Measurements from ENCODE around the gene PPP1R13B.
A peak's percentile ranks its signal among the peaks of the same experiment; 100 is the strongest.
"Not testable (repeated sequence)": the region's sequence is repeated elsewhere in the genome, so short reads cannot be mapped to it uniquely, and the experiment has no call there.

The PPP1R13B gene

DNA sequence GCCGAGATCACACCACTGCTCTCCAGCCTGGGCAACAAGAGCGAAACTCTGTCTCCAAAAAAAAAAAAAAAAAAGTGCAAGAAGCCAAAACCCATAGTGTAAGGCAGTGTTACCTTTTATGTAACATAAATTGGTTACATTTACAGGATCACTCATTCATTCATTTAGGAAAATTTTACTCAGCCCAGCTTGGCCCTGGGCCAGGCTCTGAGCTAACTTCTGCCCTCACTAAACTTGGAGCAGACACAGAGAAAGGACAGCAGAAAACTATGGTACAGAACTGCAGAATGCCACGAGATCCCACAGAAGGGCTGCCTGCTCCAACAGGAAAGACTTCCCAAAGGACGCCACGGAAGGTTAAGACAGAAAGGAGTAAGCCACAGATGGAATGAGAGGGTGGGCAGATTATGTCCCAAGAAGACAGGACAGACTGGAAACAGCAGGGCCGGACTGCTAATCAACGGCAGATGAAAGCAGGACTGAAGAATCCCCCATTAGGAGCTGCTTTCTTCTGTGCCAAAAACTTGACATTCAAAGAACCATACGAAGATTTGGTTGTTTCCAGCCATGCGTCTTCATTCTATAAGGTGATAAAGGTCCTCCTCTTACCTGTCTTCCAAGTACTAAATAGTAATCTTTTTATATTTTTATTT is 18.9 kb downstream of the PPP1R13B start:
- DNase-seq: no peak

DNA sequence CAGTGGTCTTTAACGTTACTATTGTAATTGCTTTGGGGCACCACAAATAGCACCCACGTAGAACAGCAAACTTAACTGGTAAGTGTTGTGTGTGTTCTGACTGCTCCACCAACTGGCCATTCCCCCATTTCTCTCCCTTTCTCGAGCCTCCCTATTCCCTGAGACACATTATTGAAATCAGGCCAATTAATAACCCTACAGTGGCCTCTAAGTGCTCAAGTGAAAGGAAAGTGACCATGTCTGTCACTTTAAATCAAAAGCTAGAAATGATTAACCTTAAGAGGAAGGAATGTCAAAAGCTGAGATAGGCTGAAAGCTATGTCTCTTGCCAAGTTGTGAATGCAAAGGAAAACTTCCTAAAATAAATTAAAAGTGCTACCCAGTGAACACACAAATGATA is 22.3 kb downstream of the PPP1R13B start:
- DNase-seq: no peak

DNA sequence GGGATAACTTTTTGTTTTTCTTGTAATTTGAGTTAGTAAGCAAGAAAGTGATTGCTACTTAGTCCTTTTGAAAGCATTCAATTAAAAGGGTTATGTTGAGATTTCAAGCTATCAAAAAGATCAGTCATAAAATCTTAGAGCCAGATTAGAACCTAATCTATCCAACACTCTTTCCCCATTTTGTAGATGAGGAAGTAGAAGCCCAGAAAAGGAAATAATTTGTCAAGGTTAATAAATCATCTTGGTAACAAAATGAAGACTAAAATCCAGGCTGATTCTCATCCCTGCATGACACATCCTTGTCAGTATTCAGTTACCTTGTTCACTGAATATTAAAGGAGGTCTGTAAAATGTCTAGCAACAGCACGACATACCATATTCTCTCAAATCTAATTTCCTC is 26.5 kb downstream of the PPP1R13B start:
- no peak for DNase-seq

DNA sequence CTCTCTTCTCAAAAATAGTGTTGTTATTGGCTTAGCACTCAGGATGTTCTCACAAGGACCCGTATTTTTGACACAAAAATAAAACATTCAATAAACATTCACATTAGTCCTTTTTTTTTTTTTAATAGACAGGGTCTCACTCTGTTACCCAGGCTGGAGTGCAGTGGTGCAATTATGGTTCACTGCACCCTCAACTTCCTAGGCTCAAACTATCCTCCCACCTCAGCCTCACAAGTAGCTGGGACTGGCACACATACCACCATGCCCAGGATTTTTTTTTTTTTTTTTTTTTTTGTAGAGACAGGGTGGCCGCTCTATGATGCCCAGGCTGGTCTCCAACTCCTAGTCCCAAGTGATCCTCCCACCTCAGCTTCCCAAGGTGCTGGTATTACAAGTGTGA is 27.0 kb downstream of the PPP1R13B start:
- no peak for DNase-seq

DNA sequence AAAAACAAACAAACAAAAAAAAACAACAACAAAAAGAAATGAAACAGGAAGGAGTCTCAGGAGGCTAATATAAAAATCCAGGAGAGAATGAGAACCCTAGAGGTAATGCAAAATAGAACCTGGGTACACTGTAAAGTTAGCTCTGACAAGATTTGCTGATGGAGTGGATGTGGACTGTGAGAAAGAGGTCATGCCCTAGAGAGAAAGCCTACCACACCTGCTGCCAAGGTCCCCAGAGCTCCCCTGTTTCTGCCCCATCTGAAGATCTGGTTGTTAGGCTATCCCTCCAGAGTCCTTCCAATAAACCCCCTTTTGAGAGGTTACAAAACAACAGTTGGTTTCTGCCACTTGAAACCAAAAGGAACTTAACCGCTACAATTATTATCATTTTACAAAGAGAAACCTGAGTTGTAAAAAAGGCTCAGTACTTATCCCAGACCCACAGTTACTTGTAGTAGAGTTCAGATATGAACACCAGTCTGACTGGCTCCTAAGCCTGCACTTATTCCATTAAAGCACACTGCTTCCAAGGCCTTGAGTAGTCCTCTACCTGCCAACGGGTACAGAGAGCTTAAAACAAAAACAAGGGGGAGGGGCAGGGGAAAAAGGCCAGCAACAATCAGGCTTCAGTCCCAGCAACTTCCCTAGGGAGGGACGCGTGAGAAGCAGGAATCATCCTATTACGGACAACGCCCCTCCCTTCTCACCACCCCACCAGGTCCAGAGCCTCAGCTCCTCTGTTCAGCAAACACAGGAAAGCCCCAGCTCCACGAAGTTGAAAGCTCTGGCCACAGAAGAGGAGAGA is 27.7 kb downstream of the PPP1R13B start:
- no peak for DNase-seq

DNA sequence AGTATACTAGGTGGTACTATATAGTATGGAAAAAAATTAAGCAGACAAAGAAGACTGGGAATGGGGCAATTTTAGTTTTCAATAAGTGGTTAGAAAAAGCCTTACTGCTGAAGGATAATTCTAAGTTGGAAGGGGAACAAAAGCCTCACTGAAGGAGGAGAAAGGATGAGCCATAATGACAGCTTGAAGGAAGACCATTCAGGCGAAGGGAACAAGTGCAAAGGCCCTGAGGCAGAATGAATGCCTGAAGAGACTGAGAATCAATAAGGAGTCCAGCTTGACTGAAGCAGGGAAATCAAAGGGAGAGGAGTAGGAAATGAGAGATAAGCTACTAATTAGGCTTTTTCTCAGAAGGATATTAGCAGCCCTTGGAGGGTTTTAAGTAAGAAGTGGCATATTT is 28.5 kb downstream of the PPP1R13B start:
- no peak for DNase-seq

DNA sequence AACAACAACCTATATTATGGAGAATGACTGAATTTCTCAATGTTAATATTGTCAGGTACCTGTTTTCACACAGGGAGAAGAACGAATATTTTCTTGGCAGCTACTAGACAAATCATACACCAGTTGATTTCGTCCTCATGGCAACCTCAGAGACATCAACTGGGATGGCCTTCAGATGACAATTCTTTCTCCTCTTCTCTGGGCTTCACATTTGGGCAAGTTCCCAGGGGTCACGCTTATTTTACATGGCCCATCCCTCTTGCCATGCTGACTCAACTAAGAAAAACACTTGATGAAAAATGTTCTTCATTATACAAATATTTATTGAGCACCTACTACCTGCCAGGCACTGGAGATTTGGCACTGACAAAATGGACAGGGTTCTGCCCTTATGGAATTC is 29.0 kb downstream of the PPP1R13B start:
- no peak for DNase-seq

DNA sequence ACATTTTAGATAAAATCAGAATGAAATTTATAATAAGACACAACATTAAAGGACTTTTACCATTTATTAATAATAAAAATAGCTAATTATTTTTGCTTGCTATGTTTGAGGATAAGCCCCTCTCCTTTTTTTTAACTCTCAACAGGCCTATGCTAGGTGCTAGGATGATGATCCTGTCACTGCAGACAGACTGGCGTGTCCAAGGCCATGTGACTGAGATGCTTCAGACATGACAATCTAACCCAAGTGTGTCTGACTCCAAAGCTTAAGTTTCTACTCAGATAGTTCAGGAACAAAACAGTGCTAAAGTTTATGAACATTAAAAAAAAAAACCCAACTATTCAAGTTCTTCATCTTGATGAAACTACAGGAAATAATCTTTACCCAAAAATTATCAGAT is 29.8 kb downstream of the PPP1R13B start:
- DNase-seq: no peak

DNA sequence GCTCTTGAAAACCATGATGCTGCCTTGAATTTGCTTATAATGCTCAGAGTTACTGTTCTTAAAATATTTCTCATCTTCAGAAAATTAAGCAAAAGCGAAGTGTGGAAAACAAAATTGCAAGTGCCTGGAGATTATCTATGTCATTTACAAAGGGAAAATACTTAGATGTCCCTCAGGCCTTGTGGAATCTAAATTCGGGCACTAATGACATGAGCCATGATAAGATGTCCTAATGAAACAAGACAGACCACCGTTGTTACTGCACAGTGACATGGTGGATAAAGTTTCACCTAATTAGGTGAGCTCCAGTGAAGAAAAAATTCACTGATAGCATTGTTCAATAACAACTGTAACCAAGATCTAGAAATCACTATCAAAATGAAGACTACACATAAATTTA is 30.4 kb downstream of the PPP1R13B start:
- no peak for DNase-seq

DNA sequence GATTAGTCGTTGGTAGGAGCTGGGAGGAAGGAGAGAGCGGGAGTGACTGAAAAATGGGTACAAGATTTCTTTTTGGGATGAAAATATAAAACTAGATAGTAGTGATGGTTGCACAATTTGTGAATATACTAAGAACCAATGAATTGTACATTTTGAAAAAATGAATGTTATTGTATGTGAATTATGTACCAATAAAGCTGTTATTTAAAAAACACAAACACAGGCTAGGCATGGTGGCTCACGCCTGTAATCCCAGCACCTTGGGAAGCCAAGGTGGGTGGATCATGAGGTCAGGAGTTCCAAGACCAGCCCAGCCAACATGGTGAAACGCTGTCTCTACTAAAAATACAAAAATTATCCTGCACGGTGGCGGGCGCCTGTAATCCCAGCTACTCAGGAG is 32.1 kb downstream of the PPP1R13B start:
- no peak for DNase-seq

DNA sequence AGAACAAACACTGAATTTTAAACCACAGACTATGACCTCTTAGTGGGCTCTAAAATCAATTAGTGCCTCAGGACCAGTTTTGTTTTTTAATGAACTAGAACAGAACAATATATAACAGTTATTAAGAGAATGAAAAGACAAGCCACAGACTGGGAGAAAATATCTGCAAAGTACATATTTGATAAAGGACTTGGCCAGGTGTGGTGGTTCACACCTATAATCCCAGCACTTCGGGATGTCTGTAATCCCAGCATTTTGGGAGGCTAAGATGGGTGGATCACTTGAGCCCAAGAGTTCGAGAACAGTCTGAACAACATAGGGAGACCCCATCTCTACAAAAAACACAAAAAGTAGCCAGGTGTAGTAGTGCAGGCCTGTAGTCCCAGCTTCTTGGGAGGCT is 36.2 kb downstream of the PPP1R13B start:
- no peak for DNase-seq

DNA sequence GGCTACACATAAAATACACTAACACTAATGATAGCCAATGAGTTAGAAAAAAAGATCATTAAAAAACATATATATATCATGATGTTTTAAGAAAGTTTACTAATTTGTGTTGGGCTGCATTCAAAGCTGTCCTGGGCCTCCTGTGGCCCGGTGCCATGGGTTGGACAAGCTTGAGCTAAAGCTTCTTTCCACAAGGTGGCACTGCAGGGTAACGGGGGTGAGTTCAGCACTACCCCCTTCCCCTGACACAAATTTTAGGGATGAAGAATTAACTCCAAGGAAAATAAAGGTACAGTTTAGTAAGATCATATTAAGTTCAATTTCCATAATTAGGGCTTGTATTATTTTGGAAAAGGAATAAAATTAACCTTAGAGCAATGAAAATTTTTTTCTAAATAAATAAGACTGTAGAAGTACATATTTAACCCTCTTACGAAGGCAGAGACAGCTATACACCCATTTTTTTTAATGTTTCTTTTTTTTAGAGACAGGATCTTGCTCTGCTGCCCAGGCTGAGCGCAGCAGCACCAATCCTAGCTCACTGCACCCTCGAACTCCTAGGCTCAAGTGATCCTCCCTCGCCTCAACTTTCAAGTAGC is 38.9 kb downstream of the PPP1R13B start:
- peak; percentile 66 for DNase-seq

DNA sequence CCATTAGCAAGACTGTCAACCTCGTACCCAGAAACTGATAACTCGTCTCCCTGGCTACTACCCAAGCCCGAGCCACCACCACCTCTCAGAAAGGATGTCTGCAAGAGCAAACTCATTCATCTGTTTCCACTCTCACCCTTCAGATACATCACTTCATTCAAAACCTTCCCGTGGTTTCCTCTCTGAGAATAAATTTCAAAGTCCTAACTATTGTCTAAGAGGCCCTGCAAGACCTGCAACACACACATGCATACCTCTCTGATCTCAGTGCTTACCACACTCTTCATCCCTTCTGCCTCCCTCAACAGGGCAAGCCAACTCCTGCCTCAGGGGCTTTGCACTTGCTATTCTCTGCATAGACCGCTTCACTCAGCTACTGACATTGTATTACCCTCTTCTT is 40.6 kb downstream of the PPP1R13B start:
- DNase-seq: no peak

DNA sequence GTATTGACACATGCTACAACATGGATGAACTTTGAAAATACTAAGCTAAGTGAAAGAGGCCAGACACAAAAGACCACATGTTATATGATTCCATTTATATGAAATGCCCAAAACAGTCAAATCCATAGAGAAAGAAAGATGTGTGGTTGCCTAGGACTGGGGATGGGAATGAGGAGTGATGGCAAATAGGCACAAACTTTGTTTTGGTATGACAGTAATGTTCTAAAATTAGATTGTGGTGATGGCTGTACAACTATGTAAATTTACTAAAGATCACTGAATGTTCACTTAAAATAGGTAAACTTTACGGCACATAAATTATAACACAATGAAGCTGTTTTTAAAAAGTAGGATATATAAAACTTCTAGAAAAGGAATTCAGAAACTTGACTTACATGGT is 41.7 kb downstream of the PPP1R13B start:
- no peak for DNase-seq

DNA sequence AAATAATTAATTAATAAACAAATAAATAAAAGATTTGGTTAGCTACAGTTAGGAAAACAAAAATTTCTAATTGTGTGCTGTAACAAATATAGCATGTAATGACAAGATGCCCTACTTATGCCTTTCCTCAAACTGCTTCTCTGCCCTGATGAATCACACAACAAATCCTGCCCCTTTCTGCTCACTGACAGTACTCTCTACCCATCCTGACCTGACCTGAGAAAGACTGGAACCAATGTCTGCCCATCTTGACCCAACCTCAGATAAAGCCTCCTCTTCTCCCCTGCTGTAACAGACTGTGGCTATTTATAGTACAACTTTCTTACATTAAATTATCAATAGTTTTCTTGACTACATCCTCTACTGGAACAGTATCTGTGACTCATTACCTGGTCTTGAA is 43.7 kb downstream of the PPP1R13B start:
- no peak for DNase-seq

DNA sequence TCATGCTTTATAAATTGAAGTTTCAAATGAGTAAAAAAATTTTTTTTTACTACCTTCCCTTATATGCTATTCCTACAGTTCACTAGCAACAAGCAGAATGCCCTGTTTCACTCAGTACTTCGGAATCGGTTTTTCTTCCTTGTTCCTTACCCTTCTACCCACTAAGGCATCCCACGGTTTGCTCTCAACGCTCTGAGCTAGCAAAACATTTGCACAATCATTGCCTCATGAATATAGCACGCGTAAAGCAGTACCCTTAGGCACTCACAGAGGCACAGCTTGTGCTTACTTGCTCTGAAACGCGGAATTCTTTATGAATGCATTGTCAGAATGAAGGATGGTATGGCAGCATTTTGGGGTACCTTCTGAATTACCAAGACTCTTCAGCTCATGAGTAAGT is 45.0 kb downstream of the PPP1R13B start:
- no peak for DNase-seq

DNA sequence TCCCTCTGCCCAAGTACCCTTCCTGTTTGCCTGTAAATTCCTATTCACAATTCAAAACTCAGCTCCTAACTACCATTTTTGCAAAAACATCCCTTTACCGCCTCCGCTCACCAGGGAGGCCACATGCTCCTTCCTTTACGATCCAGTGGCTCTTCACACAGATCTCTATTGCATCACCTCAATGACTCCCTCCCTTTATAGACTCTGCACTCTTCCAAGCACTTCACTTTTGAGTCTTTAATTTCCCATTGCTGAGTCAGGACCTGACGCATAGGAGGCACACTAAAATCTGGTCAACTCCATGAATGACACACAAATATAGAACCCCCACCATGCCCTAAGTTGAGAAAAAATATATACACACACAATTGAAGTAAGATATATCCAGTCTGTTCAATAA is 45.9 kb downstream of the PPP1R13B start:
- no peak for DNase-seq

DNA sequence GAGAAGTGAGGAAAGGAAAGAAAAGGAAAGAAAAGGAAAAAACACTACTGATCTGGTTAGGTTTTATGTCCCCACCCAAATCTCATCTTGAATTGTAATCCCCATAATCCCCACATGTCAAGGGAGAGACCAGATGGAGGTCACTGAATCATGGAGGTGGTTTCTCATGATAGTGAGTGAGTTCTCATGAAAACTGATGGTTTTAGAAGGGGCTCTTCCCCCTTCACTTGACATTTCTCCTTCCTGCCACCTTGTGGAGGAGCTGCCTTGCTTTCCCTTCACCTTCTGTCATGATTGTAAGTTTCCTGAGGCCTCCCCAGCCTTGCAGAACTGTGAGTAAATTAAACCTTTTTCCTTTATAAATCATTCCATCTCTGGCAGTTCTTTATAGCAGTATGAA is 54.2 kb downstream of the PPP1R13B start:
- DNase-seq: not testable (repeated sequence)

DNA sequence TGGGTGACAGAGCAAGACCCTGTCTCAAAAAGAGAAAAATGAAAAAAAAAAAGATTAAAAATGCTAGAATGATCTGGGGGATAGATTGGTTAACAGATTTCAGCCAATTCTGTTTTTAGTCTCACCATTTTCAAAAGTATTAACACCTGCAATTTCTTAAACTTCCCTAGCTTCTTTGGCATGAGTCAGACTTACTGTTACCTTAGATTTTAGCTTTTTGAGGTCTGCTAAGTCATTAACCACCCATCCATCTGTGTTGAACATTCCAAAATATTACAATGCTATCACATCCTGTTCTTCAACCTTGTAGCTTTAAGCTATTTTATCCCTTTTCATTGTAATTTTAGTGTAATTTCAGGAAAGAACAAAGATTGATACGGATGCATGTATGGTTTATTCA is 59.3 kb downstream of the PPP1R13B start:
- DNase-seq: no peak

DNA sequence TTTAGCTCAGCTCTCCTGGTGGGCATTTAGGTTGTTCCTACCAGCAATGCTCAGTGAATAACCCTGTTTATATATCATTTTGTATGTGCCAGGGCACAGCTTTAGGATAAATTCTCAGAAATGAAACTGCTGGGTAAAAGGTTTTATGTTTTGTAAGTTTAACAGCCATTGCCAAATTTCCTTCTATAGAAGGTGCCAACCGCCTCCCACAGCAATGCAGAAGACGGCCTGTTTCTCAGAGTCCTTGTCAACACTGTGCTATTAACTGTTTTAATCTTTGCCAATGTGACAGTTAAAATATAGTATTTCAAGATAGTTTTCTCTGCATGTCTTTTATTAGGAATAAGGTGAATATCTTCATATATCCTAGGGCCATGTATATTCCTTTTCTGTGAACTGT is 65.0 kb downstream of the PPP1R13B start:
- DNase-seq: no peak

DNA sequence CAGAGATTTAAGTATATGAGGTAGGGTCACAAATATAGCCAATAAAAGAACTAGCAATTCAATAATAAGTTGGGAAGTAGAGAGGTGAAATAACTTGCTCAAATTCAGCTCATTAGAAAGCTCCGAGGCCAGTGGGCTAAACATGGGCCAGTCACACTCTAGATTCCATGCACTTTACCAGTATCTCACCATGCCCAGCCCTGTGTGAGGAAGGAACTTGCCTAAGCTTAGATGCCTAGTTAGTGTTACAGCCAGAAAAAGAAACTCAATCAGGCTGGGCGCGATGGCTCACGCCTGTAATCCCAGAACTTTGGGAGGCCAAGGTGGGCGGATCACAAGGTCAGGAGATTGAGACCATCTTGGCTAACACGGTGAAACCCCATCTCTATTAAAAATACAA is 71.1 kb downstream of the PPP1R13B start:
- not testable (repeated sequence) for DNase-seq

DNA sequence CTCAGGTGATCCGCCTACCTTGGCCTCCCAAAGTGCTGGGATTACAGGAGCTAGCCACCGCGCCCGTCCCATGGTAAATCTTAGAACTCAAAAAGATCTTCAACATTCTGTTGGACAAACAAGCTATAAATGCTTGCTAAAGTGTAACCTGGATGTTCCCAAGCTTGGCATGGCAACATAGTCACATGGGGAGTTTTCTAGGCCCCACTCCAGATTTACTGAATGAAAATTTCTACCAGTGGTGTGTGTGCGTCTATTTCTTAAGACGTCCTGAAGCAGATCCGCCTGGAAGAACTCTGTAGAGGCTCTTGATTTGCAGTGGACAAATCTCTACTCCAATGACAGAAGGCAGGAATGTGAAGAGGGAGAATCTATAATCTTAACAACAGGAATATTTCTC is 71.9 kb downstream of the PPP1R13B start:
- DNase-seq: no peak

DNA sequence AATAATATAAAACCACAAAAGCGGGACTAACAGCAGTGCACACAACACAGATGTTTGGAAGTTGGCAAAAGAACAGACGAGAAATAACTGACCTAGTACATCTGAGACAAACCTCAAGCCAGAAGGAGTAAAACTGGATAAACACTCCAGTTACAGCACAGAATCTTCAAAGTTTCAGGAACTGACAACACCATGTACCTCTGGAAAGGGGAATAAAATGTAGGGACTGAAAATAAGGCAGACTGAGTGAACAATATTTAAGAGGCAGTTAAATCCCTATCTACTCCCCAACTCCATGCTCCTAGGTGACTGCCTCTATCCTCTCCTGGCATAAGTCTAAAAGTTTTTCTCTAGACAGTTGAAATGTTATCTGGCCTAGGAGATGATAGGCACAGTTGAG is 73.9 kb downstream of the PPP1R13B start:
- DNase-seq: no peak

DNA sequence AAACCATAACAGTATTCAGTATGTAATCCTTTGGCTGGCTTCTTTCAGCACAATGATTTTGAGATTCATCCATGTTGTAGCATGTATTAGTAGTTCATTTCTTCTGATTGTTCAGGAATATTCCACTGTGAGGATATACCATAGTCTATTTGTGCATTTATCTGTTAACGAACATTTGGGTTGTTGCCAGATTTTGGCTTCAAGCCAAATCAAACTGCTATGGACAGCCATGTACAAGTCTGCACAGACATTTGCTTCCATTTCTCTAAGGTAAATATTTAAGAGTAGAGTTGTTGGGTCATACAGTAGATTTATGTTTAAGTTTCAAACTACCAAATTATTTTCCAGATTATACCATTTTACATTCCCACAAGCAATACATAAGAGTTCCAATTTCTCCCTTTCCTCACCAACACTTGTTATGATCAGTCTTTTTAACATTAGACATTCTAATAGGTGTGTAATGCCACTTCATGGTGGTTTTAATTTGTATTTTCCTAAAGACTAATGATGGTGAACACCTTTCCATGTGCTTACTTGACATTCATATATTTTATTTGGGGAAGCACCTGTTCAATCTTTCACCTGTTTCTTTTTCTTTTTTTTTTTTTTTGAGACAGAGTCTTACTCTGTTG is 75.2 kb downstream of the PPP1R13B start:
- DNase-seq: no peak

All from activated gamma-delta T cell treated with Interleukin-2 at 50 U/mL for 16 hours (primary cell).